Kidney (tissue), 22 donors: Measurements from ENCODE around the gene ZNF789. TPM values are rescaled to one million over a fixed set of nuclear protein-coding genes. Genes with fewer than 3 reads are reported as not detected.

Experiments used
- DNase-seq, 5 donors: peaks; one replicate each; pipeline ENCODE4 v3.0.0-alpha.2; 2013 to 2020
- FAIRE-seq: peaks from 2 replicates; lab custom pipeline; 2012; peaks lifted over from hg19 to GRCh38; lab: Jason Lieb, UNC
- H3K27ac ChIP-seq, 2 donors: one replicate each; pipeline ENCODE4 v1.7.0; 2013; ENCODE audit warnings: low read depth in 2 of 2, low read length in 2 of 2, inconsistent platforms in 1 of 2
- H3K27me3 ChIP-seq: one replicate; pipeline ENCODE4 v1.7.1; 2013; ENCODE audit warnings: low read length, inconsistent platforms; ENCODE audit not compliant: control insufficient read depth, insufficient read depth
- H3K36me3 ChIP-seq, 3 donors: one replicate each; pipeline versions ENCODE4 v1.7.0 to v1.7.1; 2013; ENCODE audit warnings: low read length in 3 of 3, control low read depth in 1 of 3, inconsistent platforms in 1 of 3; ENCODE audit not compliant: insufficient read depth in 3 of 3, control insufficient read depth in 2 of 3
- H3K4me1 ChIP-seq, 3 donors: one replicate each; pipeline versions ENCODE4 v1.7.0 to v1.7.1; 2013; ENCODE audit warnings: low read length in 3 of 3, inconsistent platforms in 1 of 3, low read depth in 1 of 3; ENCODE audit not compliant: control insufficient read depth in 2 of 3, insufficient read depth in 2 of 3
- H3K4me3 ChIP-seq, 3 donors: one replicate each; pipeline versions ENCODE4 v1.7.0 to v1.8.1; 2013; ENCODE audit warnings: low read length in 3 of 3, control low read depth in 1 of 3, inconsistent platforms in 1 of 3
- H3K9ac ChIP-seq, 3 donors: one replicate each; pipeline versions ENCODE4 v1.7.0 to v1.7.1; 2013; ENCODE audit warnings: low read length in 3 of 3, control low read depth in 1 of 3, inconsistent platforms in 1 of 3
- H3K9me3 ChIP-seq, 3 donors: one replicate each; pipeline versions ENCODE4 v1.7.0 to v1.7.1; 2013; ENCODE audit warnings: low read length in 3 of 3, control low read depth in 1 of 3, inconsistent platforms in 1 of 3; ENCODE audit not compliant: control insufficient read depth in 2 of 3, insufficient read depth in 1 of 3
- intact Hi-C: fragments of 100-400 bp; cut with DNase I; formaldehyde crosslinking; loops from one replicate; pipeline ENCODE4 v1.11.1; 2022
- long read RNA-seq, 10 donors: library from polyadenylated mRNA in 1 of 10; unstranded in 1 of 10; transcript quantifications; one replicate each; pipeline ENCODE4 v2.0.0 and lab custom pipeline, GENCODE V29; 2021 to 2026
- polyA plus RNA-seq: library from polyadenylated mRNA; stranded (reverse); fragments of 350-450 nt; fragmentation: Illumina TruSeq; extraction: RNeasy Lipid Tissue Mini Kit (QIAGEN cat#74804); gene quantifications from one replicate; pipeline ENCODE4 v1.2.3, GENCODE V29; 2014; ENCODE audit warnings: low read depth, low replicate concordance; ENCODE audit not compliant: insufficient read depth
- total RNA-seq: library from RNA; stranded (reverse); fragmentation: NEBNext Ultra II Directional; extraction: Animal tissue kit (Norgen Biotek cat#: 25700); gene quantifications from one replicate; pipeline ENCODE4 v1.2.1, GENCODE V29; 2021
- TF ChIP-seq, protein P1 (sequence below): IDR thresholded peaks from 3 replicates; pipeline ENCODE4 v1.5.1; 2012; ENCODE audit warnings: mild to moderate bottlenecking, moderate library complexity, borderline replicate concordance; ENCODE audit not compliant: insufficient read depth; ENCODE audit errors: extremely low read depth
- donor health status: control.
- donor health status: control.
- donor health status: control.
- donor health status: control.
- donor health status: control.
- donor health status: DM: yes; HTN: yes; CAD: no.
- donor health status: Normal renal cell carcinoma (clear cell type).

The ZNF789 gene
- total RNA-seq = 14.8 TPM
- polyA plus RNA-seq = 10.6 TPM
- long read RNA-seq, donor 1, partial matches to known transcripts = 0 of 2 reads
- long read RNA-seq, donor 1, other reads (novel, unspliced or antisense) = 0 of 2 reads
- long read RNA-seq, donor 2, partial matches to known transcripts = 0 of 4 reads
- long read RNA-seq, donor 2, other reads (novel, unspliced or antisense) = 0 of 4 reads
- long read RNA-seq, donor 3, partial matches to known transcripts = 0 of 4 reads
- long read RNA-seq, donor 3, other reads (novel, unspliced or antisense) = 0 of 4 reads
- long read RNA-seq, donor 4, partial matches to known transcripts = 0 of 3 reads
- long read RNA-seq, donor 4, other reads (novel, unspliced or antisense) = 0 of 3 reads
- long read RNA-seq, donor 5 = 0 reads
- long read RNA-seq, donor 6, partial matches to known transcripts = 0 of 2 reads
- long read RNA-seq, donor 6, other reads (novel, unspliced or antisense) = 0 of 2 reads
- long read RNA-seq, donor 7, partial matches to known transcripts = 0 of 20 reads
- long read RNA-seq, donor 7, other reads (novel, unspliced or antisense) = 17 of 20 reads
- long read RNA-seq, donor 8, partial matches to known transcripts = 0 of 3 reads
- long read RNA-seq, donor 8, other reads (novel, unspliced or antisense) = 0 of 3 reads
- long read RNA-seq, donor 9 = 0 reads
- long read RNA-seq, donor 10, partial matches to known transcripts = 6 of 7 reads
- long read RNA-seq, donor 10, other reads (novel, unspliced or antisense) = 0 of 7 reads

DNA sequence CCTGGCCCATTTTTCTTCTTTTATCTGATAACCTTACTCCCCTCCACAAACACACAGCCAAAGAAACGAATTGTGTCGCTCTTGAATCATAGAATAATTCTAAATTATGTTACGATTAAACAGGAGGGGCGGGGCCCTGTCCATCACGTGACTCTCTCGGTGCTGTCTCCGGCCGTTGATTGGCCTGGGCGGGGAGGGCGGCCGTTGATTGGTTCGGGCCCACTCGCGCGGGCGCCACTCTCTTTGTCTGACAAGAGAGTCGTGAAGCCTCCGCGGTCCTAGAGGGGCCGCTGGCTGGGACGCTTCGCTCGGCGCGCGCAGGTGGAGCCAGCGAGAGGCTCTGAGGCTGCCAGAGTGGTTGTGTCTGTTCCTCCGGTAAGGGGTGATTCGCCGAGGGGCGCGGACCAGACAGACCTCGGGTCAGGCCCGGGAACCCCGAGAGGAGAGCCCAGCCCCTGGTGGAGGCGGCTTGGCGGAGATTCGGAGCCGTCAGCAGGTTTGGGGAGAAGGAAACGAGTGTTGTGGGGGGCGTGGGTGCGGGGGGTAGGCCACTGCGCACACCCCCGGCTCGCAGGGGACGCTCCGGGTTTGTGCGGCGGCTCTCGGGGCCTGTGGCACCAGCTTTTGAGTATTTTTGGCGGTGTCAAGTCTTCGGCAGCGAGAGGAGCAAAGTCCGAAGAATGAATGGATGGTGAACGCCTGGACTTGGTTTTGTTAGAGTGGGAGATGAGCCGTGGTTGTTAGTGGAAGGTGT lies at the start of gene ZNF789:
Gene ZNF789 (plus strand): TSS at position 330 of the 754 bp plus-strand sequence. CDS start 3,567 bp downstream, outside the sequence.
- intact Hi-C loops = no loop called here
- Histone ChIP-seq H3K36me3 (no peaks in the 10 kb centered on the region), H3K4me3 (peak within 1 kb of the TSS; percentile 81 to 96 (median 92)), H3K4me1 (peaks cover 0 to 8% (median 3%) of the 10 kb centered on the region in 3 donors), H3K9me3 (no peaks in the 10 kb centered on the region), H3K9ac (peak within 1 kb of the TSS; percentile 69 to 85 (median 75)), H3K27me3 (no peaks in the 10 kb centered on the region), H3K27ac (peak within 1 kb of the TSS; percentile 47 to 73)
- FAIRE-seq (peak; percentile 95), DNase-seq (peak; percentile 98 to 99 (median 98))
- TF ChIP-seq, protein P1, sequence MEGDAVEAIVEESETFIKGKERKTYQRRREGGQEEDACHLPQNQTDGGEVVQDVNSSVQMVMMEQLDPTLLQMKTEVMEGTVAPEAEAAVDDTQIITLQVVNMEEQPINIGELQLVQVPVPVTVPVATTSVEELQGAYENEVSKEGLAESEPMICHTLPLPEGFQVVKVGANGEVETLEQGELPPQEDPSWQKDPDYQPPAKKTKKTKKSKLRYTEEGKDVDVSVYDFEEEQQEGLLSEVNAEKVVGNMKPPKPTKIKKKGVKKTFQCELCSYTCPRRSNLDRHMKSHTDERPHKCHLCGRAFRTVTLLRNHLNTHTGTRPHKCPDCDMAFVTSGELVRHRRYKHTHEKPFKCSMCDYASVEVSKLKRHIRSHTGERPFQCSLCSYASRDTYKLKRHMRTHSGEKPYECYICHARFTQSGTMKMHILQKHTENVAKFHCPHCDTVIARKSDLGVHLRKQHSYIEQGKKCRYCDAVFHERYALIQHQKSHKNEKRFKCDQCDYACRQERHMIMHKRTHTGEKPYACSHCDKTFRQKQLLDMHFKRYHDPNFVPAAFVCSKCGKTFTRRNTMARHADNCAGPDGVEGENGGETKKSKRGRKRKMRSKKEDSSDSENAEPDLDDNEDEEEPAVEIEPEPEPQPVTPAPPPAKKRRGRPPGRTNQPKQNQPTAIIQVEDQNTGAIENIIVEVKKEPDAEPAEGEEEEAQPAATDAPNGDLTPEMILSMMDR = no peak

DNA sequence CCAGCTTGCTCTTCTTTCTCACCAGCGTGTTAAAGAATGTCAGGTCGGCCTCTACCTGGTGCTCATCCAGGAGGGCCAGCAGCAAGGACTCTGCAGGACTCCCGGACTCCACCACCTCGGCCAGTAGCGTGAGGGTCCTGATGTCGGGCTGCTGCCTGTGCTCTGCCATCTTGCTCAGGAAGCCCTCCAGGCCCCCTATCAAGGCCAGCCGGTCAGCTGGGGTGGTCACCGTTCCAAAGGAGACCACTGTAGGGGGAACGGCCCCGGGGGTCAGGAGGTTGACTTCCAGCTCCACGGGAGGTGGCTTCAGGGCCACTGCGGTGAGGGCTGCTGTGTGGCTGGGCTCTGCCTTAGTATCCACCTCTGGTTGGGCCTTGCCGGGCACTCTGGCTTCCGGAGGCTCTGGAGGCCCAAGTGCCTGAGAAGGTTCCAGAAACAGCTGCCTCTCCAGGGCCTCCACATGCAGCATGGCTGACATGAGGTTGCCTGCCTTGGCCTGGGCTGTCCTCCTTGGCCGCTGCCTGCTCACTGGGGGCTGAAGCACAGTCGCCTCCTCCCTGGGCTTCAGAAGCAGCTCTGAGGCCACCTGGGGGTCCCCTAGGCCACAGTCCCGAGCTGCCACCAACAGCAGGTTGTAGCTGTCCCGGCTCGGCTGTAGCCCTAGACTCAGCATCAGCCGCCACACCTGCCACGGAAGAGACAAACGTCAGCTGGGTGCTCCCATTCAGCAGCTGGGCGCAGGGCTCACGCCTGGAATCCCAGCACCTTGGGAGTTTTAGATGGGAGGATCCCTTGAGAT lies 47.6 kb upstream of the ZNF789 start:
- H3K27me3 ChIP-seq = no peaks in the 10 kb centered on the region
- peaks cover 0 to 19% (median 13%) of the 10 kb centered on the region in 3 donors for H3K36me3 ChIP-seq
- TF ChIP-seq, protein P1 = no peak
- intact Hi-C loops = no loop called here
- H3K9me3 ChIP-seq = no peaks in the 10 kb centered on the region
- FAIRE-seq (no peak), DNase-seq (no peak)
- no peaks in the 10 kb centered on the region for H3K4me1 ChIP-seq
- no peak overlapping the region for H3K4me3 ChIP-seq
- H3K9ac ChIP-seq = no peak overlapping the region
- no peak overlapping the region for H3K27ac ChIP-seq

DNA sequence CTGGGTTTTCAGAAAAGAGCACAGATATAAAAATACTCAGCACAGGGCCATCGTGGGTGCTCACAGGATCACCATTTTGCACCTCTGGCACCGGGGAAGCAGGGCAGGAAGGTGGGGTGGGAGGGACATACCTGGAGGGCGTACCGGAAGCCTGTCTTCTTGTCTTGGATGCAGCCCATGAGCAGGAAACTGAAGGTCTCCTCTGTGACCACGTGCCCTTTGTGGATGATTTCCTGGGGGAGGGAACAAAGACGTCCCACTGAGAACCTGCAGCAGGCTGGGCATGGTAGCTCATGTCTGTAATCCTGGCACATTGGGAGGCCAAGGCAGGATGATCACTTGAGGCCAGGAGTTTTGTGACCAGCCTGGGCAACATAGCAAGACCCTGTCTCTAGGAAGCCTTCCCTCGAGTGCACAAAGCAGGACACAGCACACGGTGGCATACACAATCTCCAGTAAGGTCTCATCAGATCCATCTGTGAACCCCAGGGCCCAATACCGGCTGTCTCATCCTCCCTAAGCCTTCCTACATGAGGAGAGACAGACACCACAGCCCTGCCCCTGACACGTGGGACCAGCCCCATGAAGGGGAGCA lies 43.6 kb upstream of the ZNF789 start:
- no peaks in the 10 kb centered on the region for H3K27me3 ChIP-seq
- no peaks in the 10 kb centered on the region for H3K9me3 ChIP-seq
- H3K36me3 ChIP-seq = peaks cover 0 to 13% (median 10%) of the 10 kb centered on the region in 3 donors
- no peak overlapping the region for H3K27ac ChIP-seq
- no peak for DNase-seq
- no peak overlapping the region for H3K4me3 ChIP-seq
- no peak for FAIRE-seq
- H3K9ac ChIP-seq = no peak overlapping the region
- intact Hi-C loops = no loop called here
- H3K4me1 ChIP-seq = no peaks in the 10 kb centered on the region
- TF ChIP-seq, protein P1 = no peak
